Retinal pigment epithelial cell (primary cell): Measurements from ENCODE around the gene GPR39.
"Not testable (repeated sequence)": the region's sequence is repeated elsewhere in the genome, so short reads cannot be mapped to it uniquely, and the experiment has no call there.

Experiments used
- DNase-seq: peaks from one replicate; pipeline ENCODE4 v3.0.0-alpha.2; 2010; ENCODE audit warnings: low read depth
- H3K4me3 ChIP-seq: 2 replicates; pipeline ENCODE4 v1.5.1; 2011; ENCODE audit warnings: mild to moderate bottlenecking, low read length, control low read depth, moderate library complexity
- TF ChIP-seq, protein P1 (sequence below): conservative IDR thresholded peaks from 2 replicates; pipeline ENCODE4 v1.5.1; 2011; ENCODE audit warnings: low read depth, low read length, control low read depth, inconsistent platforms

The GPR39 gene

DNA sequence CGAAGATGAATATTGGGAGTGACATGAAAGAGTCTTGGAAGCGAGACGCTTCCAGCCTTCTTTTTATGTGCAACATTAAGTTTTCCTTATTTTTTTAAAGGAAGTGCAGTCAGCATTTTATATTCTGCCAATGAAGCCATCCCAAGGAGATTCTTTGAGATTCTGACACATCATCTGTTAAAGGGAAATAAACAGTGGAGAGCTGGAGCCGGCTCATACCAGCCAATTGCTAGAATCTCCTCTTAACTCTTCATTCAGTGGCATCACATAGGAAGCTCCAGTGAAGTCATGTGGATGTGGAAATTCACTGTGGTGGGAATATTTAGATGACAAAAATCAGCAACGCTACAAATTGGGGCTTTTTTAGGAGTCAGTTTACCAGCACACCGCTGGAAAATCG, 23.7 kb upstream of the GPR39 start:
- no peak for DNase-seq
- TF ChIP-seq, protein P1, sequence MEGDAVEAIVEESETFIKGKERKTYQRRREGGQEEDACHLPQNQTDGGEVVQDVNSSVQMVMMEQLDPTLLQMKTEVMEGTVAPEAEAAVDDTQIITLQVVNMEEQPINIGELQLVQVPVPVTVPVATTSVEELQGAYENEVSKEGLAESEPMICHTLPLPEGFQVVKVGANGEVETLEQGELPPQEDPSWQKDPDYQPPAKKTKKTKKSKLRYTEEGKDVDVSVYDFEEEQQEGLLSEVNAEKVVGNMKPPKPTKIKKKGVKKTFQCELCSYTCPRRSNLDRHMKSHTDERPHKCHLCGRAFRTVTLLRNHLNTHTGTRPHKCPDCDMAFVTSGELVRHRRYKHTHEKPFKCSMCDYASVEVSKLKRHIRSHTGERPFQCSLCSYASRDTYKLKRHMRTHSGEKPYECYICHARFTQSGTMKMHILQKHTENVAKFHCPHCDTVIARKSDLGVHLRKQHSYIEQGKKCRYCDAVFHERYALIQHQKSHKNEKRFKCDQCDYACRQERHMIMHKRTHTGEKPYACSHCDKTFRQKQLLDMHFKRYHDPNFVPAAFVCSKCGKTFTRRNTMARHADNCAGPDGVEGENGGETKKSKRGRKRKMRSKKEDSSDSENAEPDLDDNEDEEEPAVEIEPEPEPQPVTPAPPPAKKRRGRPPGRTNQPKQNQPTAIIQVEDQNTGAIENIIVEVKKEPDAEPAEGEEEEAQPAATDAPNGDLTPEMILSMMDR = no peak
- H3K4me3 ChIP-seq = no peak overlapping the region

DNA sequence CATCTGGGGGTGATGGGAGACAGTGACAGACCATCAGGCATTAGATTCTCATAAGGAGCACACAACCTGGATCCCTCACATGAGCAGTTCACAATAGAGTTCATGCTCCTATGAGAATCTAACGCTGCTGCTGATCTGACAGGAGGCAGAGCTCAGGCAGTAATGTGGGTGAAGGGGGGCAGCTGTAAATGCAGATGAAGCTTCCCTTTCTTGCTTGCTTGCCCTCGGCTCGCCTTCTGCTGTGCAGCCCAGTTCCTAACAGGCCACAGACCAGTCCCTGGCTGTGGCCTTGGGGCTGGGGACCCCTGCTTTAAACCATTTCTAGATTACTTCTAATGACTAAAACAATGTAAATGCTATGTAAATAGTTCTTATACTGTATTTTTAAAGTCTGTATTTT, 19.6 kb upstream of the GPR39 start:
- not testable (repeated sequence) for DNase-seq, H3K4me3 ChIP-seq

DNA sequence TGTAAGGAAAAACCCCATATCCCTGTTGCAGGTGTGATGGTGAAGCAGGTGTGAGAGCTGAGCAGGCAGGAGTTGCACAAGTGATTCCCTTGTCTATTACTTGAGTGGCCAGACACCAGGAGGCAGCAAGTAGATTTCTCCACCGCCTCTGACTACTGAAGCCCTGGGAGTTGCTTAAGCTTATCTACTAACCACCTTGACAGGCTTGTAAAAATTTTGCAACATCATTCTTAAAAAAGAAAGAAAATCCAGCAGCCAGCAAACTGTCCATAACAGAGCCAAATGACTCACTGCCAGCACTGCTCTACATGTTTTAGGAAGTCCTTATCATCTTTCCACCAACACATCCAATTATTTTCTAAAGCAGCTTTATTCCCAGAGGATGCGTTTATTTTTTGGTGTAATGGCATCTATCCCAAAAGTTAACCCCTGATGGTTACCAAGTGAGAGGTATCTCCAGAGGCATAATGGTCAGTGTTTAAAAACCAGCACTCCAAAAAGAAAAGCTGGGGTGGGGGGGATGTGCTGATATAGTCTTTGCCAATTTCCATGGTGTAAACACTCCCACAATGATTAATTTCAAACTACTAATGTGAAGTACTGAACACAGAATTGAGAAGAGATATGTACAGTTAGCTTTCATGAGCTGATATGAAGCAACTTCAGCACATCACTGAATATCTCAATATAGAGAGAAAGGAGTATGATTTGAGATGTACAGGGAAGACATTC, 16.3 kb upstream of the GPR39 start:
- DNase-seq = no peak
- TF ChIP-seq, protein P1 = no peak
- no peak overlapping the region for H3K4me3 ChIP-seq

DNA sequence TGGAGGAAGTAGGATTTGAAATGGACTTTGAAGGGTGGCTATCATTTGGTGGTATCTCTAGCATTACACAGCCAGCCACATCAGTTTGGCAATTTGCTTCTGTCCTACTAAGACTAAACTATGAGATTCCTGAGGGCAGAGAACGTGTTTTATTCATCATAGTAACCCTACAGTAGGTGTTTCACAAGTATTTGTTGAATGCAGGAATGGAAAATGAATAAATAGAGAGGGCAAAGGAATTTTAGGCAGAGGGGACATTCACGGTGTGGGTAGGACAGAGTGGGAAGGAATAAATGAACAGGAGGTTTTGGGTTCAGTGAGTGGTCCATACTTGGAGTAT, 15.7 kb upstream of the GPR39 start:
- no peak overlapping the region for H3K4me3 ChIP-seq
- TF ChIP-seq, protein P1 = no peak
- DNase-seq = no peak

DNA sequence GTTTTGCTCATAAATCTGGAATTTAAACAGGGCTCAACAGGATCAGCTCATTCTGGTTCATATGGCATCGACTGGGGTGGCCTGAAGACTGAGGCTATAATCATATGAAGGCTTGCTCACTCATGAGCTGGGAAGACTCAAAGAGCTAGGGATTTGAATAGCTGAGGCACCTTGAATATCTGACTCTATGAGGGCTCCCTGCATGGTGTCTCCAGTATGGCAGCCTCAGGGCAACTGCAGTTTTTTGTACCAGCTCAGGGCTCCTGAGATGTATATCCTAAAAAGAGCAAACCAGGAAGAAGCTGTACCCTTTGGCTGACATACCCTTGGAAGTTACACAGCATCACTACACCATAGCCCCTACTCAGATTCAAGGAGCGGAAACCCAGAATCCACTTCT, 15.3 kb upstream of the GPR39 start:
- TF ChIP-seq, protein P1 = no peak
- no peak overlapping the region for H3K4me3 ChIP-seq
- DNase-seq = no peak

DNA sequence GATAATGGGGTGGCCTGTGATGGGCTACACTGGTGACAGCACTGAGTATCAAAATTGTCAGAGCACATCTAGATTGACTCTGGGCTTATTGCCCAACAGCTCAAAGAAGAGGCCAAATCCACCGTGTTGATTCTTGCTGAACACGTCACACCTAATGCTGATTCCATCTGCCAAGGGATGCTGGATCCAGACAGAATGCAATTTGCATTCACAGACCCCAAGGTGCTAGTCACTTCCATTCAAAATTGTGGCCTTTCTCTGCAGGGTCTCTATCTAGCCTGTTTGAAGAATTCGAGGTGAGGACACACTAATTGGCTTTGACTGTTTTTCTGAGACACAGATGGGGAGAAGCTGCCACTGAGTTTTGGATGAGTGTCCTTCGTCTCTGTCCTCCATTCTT, 13.5 kb upstream of the GPR39 start:
- no peak overlapping the region for H3K4me3 ChIP-seq
- TF ChIP-seq, protein P1 = no peak
- DNase-seq = no peak

DNA sequence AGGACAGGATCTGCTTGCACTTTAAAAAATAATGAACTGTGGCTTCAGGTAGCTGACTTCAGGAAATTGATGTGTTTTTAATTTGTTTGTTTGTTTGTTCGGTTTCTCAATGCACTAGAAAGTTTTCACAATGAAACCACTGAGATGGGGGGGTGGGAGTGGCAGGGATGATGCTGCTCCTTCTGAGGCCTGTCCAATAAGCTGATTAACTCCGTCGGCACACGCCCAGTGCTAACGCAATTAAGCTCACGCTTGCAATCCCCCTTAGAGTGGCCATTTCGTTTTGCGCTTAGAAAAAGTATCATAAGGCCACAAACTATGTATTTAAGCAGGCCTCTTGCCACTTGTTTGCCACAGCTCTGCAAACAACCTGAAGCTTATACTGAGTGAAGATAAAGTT, 12.5 kb upstream of the GPR39 start:
- no peak for DNase-seq
- TF ChIP-seq, protein P1 = no peak

DNA sequence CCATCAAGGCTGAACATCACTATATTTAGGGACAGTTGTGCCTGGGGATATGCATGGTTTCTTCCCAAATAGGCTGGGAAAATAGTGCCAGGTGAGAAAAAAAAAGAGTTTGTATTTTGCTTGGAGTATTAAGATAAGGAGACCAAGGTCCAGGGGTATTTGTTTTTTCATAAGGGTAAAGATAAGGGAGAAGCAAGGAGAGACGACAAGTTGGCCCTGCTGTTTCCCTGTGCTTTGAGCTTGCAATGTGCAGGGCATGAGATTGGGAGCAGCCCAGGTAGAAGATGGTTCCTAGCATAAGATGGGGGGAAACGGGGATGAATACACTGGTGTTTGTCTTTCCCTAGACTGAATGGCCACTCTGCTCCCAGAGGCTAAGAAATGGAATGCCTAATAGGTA, 8.8 kb upstream of the GPR39 start:
- DNase-seq = no peak
- no peak overlapping the region for H3K4me3 ChIP-seq
- TF ChIP-seq, protein P1 = no peak

More for the DNA sequence above, 12.5 kb upstream of the GPR39 start:
- H3K4me3 ChIP-seq = no peak overlapping the region
